ENCODE results near the gene MSRB3.
A peak's percentile ranks its signal among the peaks of the same experiment; 100 is the strongest.

Gene MSRB3

GRCh38 chr12:65327207-65328076, 49.0 kb downstream of the MSRB3 start:
- no peak for DNase-seq

GRCh38 chr12:65329721-65330120, 51.2 kb downstream of the MSRB3 start:
- DNase-seq: no peak

GRCh38 chr12:65330331-65330730, 51.8 kb downstream of the MSRB3 start:
- DNase-seq: no peak

GRCh38 chr12:65331456-65331855, 53.0 kb downstream of the MSRB3 start:
- no peak for DNase-seq

- DNase-seq: no peak
These were observed 55.2 kb downstream of the MSRB3 start for GRCh38 chr12:65333649-65334048.

GRCh38 chr12:65334521-65334920, 56.0 kb downstream of the MSRB3 start:
- DNase-seq: no peak

GRCh38 chr12:65335021-65335714, 56.7 kb downstream of the MSRB3 start:
- peak; percentile 42 for DNase-seq

- DNase-seq: no peak
These were observed 57.5 kb downstream of the MSRB3 start for GRCh38 chr12:65335981-65336380.

GRCh38 chr12:65339161-65339560, 60.7 kb downstream of the MSRB3 start:
- DNase-seq: no peak

- no peak for DNase-seq
These were observed 64.7 kb downstream of the MSRB3 start for GRCh38 chr12:65343230-65343629.

GRCh38 chr12:65343801-65344200, 65.3 kb downstream of the MSRB3 start:
- no peak for DNase-seq

GRCh38 chr12:65355461-65355860, 77.0 kb downstream of the MSRB3 start:
- peak; percentile 21 for DNase-seq

GRCh38 chr12:65362234-65363031, 84.0 kb downstream of the MSRB3 start:
- DNase-seq: no peak

- DNase-seq: no peak
These were observed 85.6 kb downstream of the MSRB3 start for GRCh38 chr12:65364046-65364445.

- no peak for DNase-seq
These were observed 88.9 kb downstream of the MSRB3 start for GRCh38 chr12:65367396-65367795.

GRCh38 chr12:65368055-65368454, 89.6 kb downstream of the MSRB3 start:
- no peak for DNase-seq

GRCh38 chr12:65372574-65372973, 94.1 kb downstream of the MSRB3 start:
- DNase-seq: no peak

- DNase-seq: no peak
These were observed 105.8 kb downstream of the MSRB3 start for GRCh38 chr12:65384240-65384639.

GRCh38 chr12:65387396-65387795, 108.9 kb downstream of the MSRB3 start:
- no peak for DNase-seq

GRCh38 chr12:65389436-65389835, 111.0 kb downstream of the MSRB3 start:
- no peak for DNase-seq

GRCh38 chr12:65391711-65392110, 113.2 kb downstream of the MSRB3 start:
- DNase-seq: no peak

- DNase-seq: no peak
These were observed 114.0 kb downstream of the MSRB3 start for GRCh38 chr12:65392491-65392890.

GRCh38 chr12:65403188-65403587, 124.7 kb downstream of the MSRB3 start:
- no peak for DNase-seq
